ENCODE data around the gene DPF3. TPM values are rescaled to one million over a fixed set of nuclear protein-coding genes. Genes with fewer than 3 reads are reported as not detected.

Gene DPF3
- polyA plus RNA-seq, 4 donors: 1.0 to 2.4 (median 1.5) TPM

DNA sequence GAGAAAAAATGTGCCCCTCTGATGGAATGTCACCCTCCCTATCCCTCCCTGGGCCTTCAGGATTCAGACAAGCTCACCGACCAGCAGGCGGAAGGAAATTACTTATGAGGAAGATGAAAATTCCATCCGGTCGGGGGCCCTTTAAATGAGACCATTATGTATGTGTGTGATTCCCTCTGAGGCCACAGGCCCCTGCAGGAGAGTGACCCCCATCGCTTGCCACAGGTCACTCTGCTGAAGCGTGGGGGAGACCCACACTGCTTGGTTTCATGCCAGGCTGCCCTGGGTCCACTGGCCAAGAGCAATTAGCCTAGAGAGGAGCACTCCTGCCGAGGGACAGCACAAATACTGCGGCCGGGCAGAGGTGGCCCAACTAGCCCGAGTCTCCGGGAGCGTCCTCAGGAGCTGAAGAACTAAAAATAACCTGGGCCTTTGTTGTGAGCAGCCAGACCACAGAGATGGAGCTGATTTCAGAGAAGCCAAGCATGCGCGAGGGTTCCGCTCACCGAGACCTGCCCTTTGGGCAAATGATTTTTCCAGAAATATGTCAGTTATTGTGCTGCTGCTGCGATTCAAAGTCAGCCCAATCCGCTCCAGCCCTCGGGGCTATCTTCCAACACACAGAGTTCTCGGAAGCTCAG is 276.4 kb downstream of the DPF3 start:
- no peak overlapping the region for H3K4me3 ChIP-seq (ENCODE audit: low read depth in 1 of 3, low read length in 3 of 3)
- DNase-seq (no peak), FAIRE-seq (no peak)
- no peaks in the 10 kb centered on the region for H3K9me3 ChIP-seq (ENCODE audit: control insufficient read depth in 2 of 2, insufficient read depth in 1 of 2, low read depth in 1 of 2, low read length in 1 of 2)
- no peaks in the 10 kb centered on the region for H3K4me1 ChIP-seq (ENCODE audit: control insufficient read depth in 3 of 3, insufficient read depth in 2 of 3, low read depth in 1 of 3, low read length in 2 of 3)
- H3K27ac ChIP-seq (ENCODE audit: low read depth in 1 of 3, low read length in 2 of 3): no peak overlapping the region
- H3K36me3 ChIP-seq (ENCODE audit: control insufficient read depth in 3 of 3, insufficient read depth in 2 of 3, low read depth in 1 of 3, low read length in 3 of 3): no peaks in the 10 kb centered on the region
- WGBS, 3 donors: 68 to 78% (median 77%) methylated on average over 20 of the region's 20 CpGs
- no peaks in the 10 kb centered on the region for H3K27me3 ChIP-seq (ENCODE audit: control insufficient read depth in 3 of 3, insufficient read depth in 3 of 3, low read length in 3 of 3)

DNA sequence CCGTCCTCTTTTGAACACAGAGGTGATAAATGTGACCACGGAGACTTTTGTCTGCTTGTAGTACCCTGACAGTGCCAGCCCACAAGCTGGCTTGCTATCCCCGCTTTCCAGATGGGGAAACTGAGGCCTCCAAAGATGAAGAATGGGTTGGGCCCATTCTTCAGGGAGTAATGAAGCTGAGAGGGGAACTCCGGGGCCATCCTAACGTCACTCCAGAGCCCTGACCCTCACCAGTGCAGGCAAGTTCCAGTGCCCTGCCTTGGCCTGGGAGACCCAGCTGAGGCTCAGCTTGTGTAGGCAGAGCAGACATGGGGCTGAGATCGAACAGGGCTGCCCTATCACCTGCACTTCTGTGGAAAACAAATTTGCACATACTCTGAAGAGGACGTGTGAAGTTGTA is 277.1 kb downstream of the DPF3 start:
- no peaks in the 10 kb centered on the region for H3K4me1 ChIP-seq (ENCODE audit: control insufficient read depth in 3 of 3, insufficient read depth in 2 of 3, low read depth in 1 of 3, low read length in 2 of 3)
- FAIRE-seq: no peak

GRCh38 chr14:72616294-72616693 is 277.6 kb downstream of the DPF3 start:
- no peak for FAIRE-seq
- Histone ChIP-seq H3K27ac (ENCODE audit: low read depth in 1 of 3, low read length in 2 of 3) (no peak overlapping the region), H3K4me3 (ENCODE audit: low read depth in 1 of 3, low read length in 3 of 3) (no peak overlapping the region), H3K9me3 (ENCODE audit: control insufficient read depth in 2 of 2, insufficient read depth in 1 of 2, low read depth in 1 of 2, low read length in 1 of 2) (no peaks in the 10 kb centered on the region), H3K4me1 (ENCODE audit: control insufficient read depth in 3 of 3, insufficient read depth in 2 of 3, low read depth in 1 of 3, low read length in 2 of 3) (no peaks in the 10 kb centered on the region), H3K36me3 (ENCODE audit: control insufficient read depth in 3 of 3, insufficient read depth in 2 of 3, low read depth in 1 of 3, low read length in 3 of 3) (no peaks in the 10 kb centered on the region), H3K27me3 (ENCODE audit: control insufficient read depth in 3 of 3, insufficient read depth in 3 of 3, low read length in 3 of 3) (no peaks in the 10 kb centered on the region)
- 58 to 63% (median 61%) methylated on average over 4 of the region's 4 CpGs for WGBS, 3 donors
- DNase-seq: no peak

More for the DNA sequence above, 277.1 kb downstream of the DPF3 start:
- Histone ChIP-seq H3K9me3 (ENCODE audit: control insufficient read depth in 2 of 2, insufficient read depth in 1 of 2, low read depth in 1 of 2, low read length in 1 of 2) (no peaks in the 10 kb centered on the region), H3K36me3 (ENCODE audit: control insufficient read depth in 3 of 3, insufficient read depth in 2 of 3, low read depth in 1 of 3, low read length in 3 of 3) (no peaks in the 10 kb centered on the region), H3K27ac (ENCODE audit: low read depth in 1 of 3, low read length in 2 of 3) (no peak overlapping the region), H3K27me3 (ENCODE audit: control insufficient read depth in 3 of 3, insufficient read depth in 3 of 3, low read length in 3 of 3) (no peaks in the 10 kb centered on the region), H3K4me3 (ENCODE audit: low read depth in 1 of 3, low read length in 3 of 3) (no peak overlapping the region)
- WGBS, 3 donors: 71 to 81% (median 77%) methylated on average over 7 of the region's 7 CpGs
- no peak for DNase-seq

DNA sequence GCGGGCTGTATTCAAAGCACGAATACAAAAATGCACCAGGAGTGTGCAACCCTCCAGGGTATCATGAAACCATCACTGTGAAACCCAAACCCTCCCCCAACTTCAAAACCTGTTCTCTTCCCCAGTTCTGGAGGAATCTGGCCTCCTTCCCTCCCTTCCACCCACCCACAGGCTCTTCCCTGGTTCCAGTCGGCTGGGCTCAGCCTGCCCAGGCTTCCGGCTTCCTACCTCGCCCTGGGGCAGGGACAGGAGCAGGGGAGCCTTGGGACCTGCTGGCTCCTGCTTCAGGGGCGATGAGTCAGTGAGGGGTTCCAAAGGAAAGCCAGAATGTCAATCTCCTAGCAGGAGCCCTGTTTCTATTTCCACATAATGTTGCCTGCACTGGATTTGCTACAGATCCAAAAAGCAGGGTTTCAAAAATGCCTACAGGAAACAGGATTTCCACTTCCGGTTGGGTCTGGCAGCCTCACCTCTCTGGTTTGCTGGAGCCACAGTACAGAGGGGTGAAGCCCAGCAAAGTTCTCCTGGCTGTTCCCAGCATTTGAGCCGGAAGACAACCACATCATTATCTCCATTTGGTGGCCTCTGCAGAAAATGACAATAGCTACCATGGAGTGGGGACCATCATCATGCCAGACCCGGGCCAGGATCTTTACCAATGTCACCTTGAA is 278.3 kb downstream of the DPF3 start:
- 74 to 79% (median 77%) methylated on average over 9 of the region's 9 CpGs for WGBS, 3 donors
- Histone ChIP-seq H3K4me1 (ENCODE audit: control insufficient read depth in 3 of 3, insufficient read depth in 2 of 3, low read depth in 1 of 3, low read length in 2 of 3) (no peaks in the 10 kb centered on the region), H3K36me3 (ENCODE audit: control insufficient read depth in 3 of 3, insufficient read depth in 2 of 3, low read depth in 1 of 3, low read length in 3 of 3) (no peaks in the 10 kb centered on the region), H3K4me3 (ENCODE audit: low read depth in 1 of 3, low read length in 3 of 3) (no peak overlapping the region), H3K9me3 (ENCODE audit: control insufficient read depth in 2 of 2, insufficient read depth in 1 of 2, low read depth in 1 of 2, low read length in 1 of 2) (no peaks in the 10 kb centered on the region), H3K27ac (ENCODE audit: low read depth in 1 of 3, low read length in 2 of 3) (no peak overlapping the region), H3K27me3 (ENCODE audit: control insufficient read depth in 3 of 3, insufficient read depth in 3 of 3, low read length in 3 of 3) (no peaks in the 10 kb centered on the region)
- no peak for DNase-seq
- no peak for FAIRE-seq

- WGBS, 3 donors: 76 to 83% (median 77%) methylated on average over 11 of the region's 11 CpGs
- no peaks in the 10 kb centered on the region for H3K27me3 ChIP-seq (ENCODE audit: control insufficient read depth in 3 of 3, insufficient read depth in 3 of 3, low read length in 3 of 3)
- no peak overlapping the region for H3K4me3 ChIP-seq (ENCODE audit: low read depth in 1 of 3, low read length in 3 of 3)
- H3K9me3 ChIP-seq (ENCODE audit: control insufficient read depth in 2 of 2, insufficient read depth in 1 of 2, low read depth in 1 of 2, low read length in 1 of 2): no peaks in the 10 kb centered on the region
- H3K4me1 ChIP-seq (ENCODE audit: control insufficient read depth in 3 of 3, insufficient read depth in 2 of 3, low read depth in 1 of 3, low read length in 2 of 3): no peaks in the 10 kb centered on the region
- FAIRE-seq: no peak
- H3K27ac ChIP-seq (ENCODE audit: low read depth in 1 of 3, low read length in 2 of 3): no peak overlapping the region
- H3K36me3 ChIP-seq (ENCODE audit: control insufficient read depth in 3 of 3, insufficient read depth in 2 of 3, low read depth in 1 of 3, low read length in 3 of 3): no peaks in the 10 kb centered on the region
- DNase-seq: no peak
These were observed 278.9 kb downstream of the DPF3 start for GRCh38 chr14:72614891-72615415.

- Histone ChIP-seq H3K9me3 (ENCODE audit: control insufficient read depth in 2 of 2, insufficient read depth in 1 of 2, low read depth in 1 of 2, low read length in 1 of 2) (no peaks in the 10 kb centered on the region), H3K4me3 (ENCODE audit: low read depth in 1 of 3, low read length in 3 of 3) (no peak overlapping the region), H3K36me3 (ENCODE audit: control insufficient read depth in 3 of 3, insufficient read depth in 2 of 3, low read depth in 1 of 3, low read length in 3 of 3) (no peaks in the 10 kb centered on the region), H3K27me3 (ENCODE audit: control insufficient read depth in 3 of 3, insufficient read depth in 3 of 3, low read length in 3 of 3) (no peaks in the 10 kb centered on the region), H3K4me1 (ENCODE audit: control insufficient read depth in 3 of 3, insufficient read depth in 2 of 3, low read depth in 1 of 3, low read length in 2 of 3) (no peaks in the 10 kb centered on the region), H3K27ac (ENCODE audit: low read depth in 1 of 3, low read length in 2 of 3) (no peak overlapping the region)
- 61 to 82% (median 71%) methylated on average over 3 of the region's 3 CpGs for WGBS, 3 donors
- FAIRE-seq (no peak), DNase-seq (no peak)
These were observed 279.5 kb downstream of the DPF3 start for GRCh38 chr14:72614365-72614764.

DNA sequence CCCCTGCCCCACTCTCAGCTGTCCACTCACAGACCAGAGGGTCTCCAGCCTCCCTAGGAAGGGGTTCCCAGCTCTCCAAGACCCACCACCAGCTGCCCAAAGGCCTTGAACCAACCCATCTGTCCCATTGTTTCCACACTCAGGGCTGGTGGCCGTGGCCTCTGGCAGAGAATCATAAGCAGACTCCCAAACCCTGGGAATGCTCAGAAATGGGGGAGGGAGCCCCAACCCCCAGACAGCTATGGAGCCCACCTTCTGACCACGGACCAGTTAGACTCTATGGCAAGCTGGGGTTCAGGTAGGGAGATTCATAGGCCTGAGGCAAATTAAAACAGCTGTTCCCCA is 280.0 kb downstream of the DPF3 start:
- 51 to 75% (median 62%) methylated on average over 2 of the region's 2 CpGs for WGBS, 3 donors
- Histone ChIP-seq H3K36me3 (ENCODE audit: control insufficient read depth in 3 of 3, insufficient read depth in 2 of 3, low read depth in 1 of 3, low read length in 3 of 3) (no peaks in the 10 kb centered on the region), H3K4me3 (ENCODE audit: low read depth in 1 of 3, low read length in 3 of 3) (no peak overlapping the region), H3K4me1 (ENCODE audit: control insufficient read depth in 3 of 3, insufficient read depth in 2 of 3, low read depth in 1 of 3, low read length in 2 of 3) (no peaks in the 10 kb centered on the region), H3K27ac (ENCODE audit: low read depth in 1 of 3, low read length in 2 of 3) (no peak overlapping the region), H3K9me3 (ENCODE audit: control insufficient read depth in 2 of 2, insufficient read depth in 1 of 2, low read depth in 1 of 2, low read length in 1 of 2) (no peaks in the 10 kb centered on the region), H3K27me3 (ENCODE audit: control insufficient read depth in 3 of 3, insufficient read depth in 3 of 3, low read length in 3 of 3) (no peaks in the 10 kb centered on the region)
- FAIRE-seq (no peak), DNase-seq (no peak)

GRCh38 chr14:72613231-72613974 is 280.5 kb downstream of the DPF3 start:
- H3K4me1 ChIP-seq (ENCODE audit: control insufficient read depth in 3 of 3, insufficient read depth in 2 of 3, low read depth in 1 of 3, low read length in 2 of 3): no peaks in the 10 kb centered on the region
- WGBS, 3 donors: 62 to 71% (median 70%) methylated on average over 13 of the region's 13 CpGs
- FAIRE-seq (no peak), DNase-seq (peak in 1 of 2 donors; percentile 7)
- H3K27ac ChIP-seq (ENCODE audit: low read depth in 1 of 3, low read length in 2 of 3): no peak overlapping the region
- no peaks in the 10 kb centered on the region for H3K27me3 ChIP-seq (ENCODE audit: control insufficient read depth in 3 of 3, insufficient read depth in 3 of 3, low read length in 3 of 3)
- no peaks in the 10 kb centered on the region for H3K9me3 ChIP-seq (ENCODE audit: control insufficient read depth in 2 of 2, insufficient read depth in 1 of 2, low read depth in 1 of 2, low read length in 1 of 2)
- no peak overlapping the region for H3K4me3 ChIP-seq (ENCODE audit: low read depth in 1 of 3, low read length in 3 of 3)
- no peaks in the 10 kb centered on the region for H3K36me3 ChIP-seq (ENCODE audit: control insufficient read depth in 3 of 3, insufficient read depth in 2 of 3, low read depth in 1 of 3, low read length in 3 of 3)

All from small intestine (tissue), 7 donors.